Activated T-helper 2 cell treated with anti-CD3 and anti-CD28 coated beads, Interferon-gamma antibody, Interleukin-2, Interleukin-4, amounts not matched to agents 10 μg/mL and 5 μg/mL and 100 μg/mL, durations not matched to agents 14 hours and 24 hours and 36 hours (primary cell): Measurements from ENCODE around the gene VCPKMT. TPM values are rescaled to one million over a fixed set of nuclear protein-coding genes. Genes with fewer than 3 reads are reported as not detected.

Experiments
- DNase-seq: peaks from one replicate; pipeline ENCODE4 v3.0.0; 2021; ENCODE audit warnings: low spot score
- H3K27ac Mint-ChIP-seq: one replicate; pipeline ENCODE4 v1.8.0; 2021; ENCODE audit warnings: mixed read lengths
- H3K27me3 Mint-ChIP-seq: one replicate; pipeline ENCODE4 v1.8.0; 2021; ENCODE audit warnings: low read depth, mixed read lengths
- H3K36me3 Mint-ChIP-seq: one replicate; pipeline ENCODE4 v1.8.0; 2021; ENCODE audit warnings: low read depth, mixed read lengths
- H3K4me1 Mint-ChIP-seq: one replicate; pipeline ENCODE4 v1.8.0; 2021; ENCODE audit warnings: low read depth, mixed read lengths
- H3K4me3 Mint-ChIP-seq: one replicate; pipeline ENCODE4 v1.8.0; 2021; ENCODE audit warnings: low read depth, mild to moderate bottlenecking, moderate library complexity, mixed read lengths
- H3K9me3 Mint-ChIP-seq: one replicate; pipeline ENCODE4 v1.8.0; 2021; ENCODE audit warnings: mixed read lengths
- intact Hi-C: fragments of 100-400 bp; cut with micrococcal nuclease; formaldehyde crosslinking; loops from one replicate; pipeline ENCODE4 v1.15.1; 2023
- total RNA-seq: library from RNA; stranded (reverse); gene quantifications from 2 replicates; pipeline ENCODE4 v1.2.3, GENCODE V29; 2022

VCPKMT gene
- total RNA-seq, 1 donor from 2014 or later, result 9.7 TPM

DNA sequence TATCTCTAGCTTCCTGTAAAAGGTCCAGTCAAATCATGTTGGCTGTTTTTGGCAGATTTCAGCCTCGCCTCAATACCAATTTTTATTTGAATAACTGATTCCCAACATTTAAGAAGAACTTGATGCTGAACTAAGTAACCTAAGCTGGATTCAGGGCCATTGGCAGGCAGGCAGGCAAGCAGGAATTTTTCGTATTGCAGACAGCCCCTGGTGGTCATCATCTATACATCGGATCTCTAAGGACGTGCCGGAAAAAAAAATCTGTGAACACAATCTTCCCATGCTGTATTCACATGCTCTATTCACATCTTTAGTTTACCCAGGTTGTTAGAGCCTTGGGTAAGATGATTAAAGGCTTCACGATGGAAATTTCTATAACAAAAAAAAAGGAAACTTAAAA, 7.0 kb downstream of the VCPKMT start:
- no peaks in the 10 kb centered on the region for H3K9me3 Mint-ChIP-seq
- H3K4me3 Mint-ChIP-seq, result no peak overlapping the region
- DNase-seq, result no peak
- peaks cover 20% of the 10 kb centered on the region for H3K4me1 Mint-ChIP-seq
- H3K27ac Mint-ChIP-seq, result no peak overlapping the region
- H3K36me3 Mint-ChIP-seq, result peaks cover 67% of the 10 kb centered on the region
- H3K27me3 Mint-ChIP-seq, result no peaks in the 10 kb centered on the region
- intact Hi-C loops, result no loop called here

DNA sequence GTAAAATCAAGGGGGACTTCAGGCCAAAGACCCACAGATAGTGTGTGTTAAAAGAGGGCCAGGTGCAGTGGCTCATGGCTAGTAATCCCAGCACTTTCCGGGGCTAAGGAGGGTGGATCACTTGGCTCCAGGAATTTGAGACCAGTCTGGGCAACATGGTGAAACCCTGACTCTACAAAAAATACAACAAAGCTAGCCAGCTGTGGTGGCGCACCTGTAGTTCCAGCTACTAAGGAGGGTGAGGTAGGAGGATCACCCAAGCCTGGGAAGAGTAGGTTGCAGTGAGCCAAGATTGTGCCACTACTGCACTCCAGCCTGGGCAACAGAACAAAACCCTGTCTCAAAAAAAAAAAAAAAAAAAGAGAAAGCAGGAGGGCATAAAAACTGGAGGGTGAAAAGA, 8.5 kb downstream of the VCPKMT start:
- no peaks in the 10 kb centered on the region for H3K9me3 Mint-ChIP-seq
- H3K27ac Mint-ChIP-seq, result no peak overlapping the region
- H3K4me1 Mint-ChIP-seq, result peaks cover 24% of the 10 kb centered on the region
- H3K36me3 Mint-ChIP-seq, result peaks cover 58% of the 10 kb centered on the region
- no peak overlapping the region for H3K4me3 Mint-ChIP-seq
- intact Hi-C loops, result no loop called here
- no peak for DNase-seq
- H3K27me3 Mint-ChIP-seq, result no peaks in the 10 kb centered on the region

GRCh38 chr14:50106178-50106577, 10.2 kb downstream of the VCPKMT start:
- H3K4me3 Mint-ChIP-seq, result no peak overlapping the region
- DNase-seq, result no peak
- peaks cover 21% of the 10 kb centered on the region for H3K4me1 Mint-ChIP-seq
- H3K27ac Mint-ChIP-seq, result no peak overlapping the region
- H3K36me3 Mint-ChIP-seq, result peaks cover 44% of the 10 kb centered on the region
- intact Hi-C loops, result no loop called here
- no peaks in the 10 kb centered on the region for H3K27me3 Mint-ChIP-seq
- no peaks in the 10 kb centered on the region for H3K9me3 Mint-ChIP-seq

GRCh38 chr14:50103558-50103957, 12.8 kb downstream of the VCPKMT start:
- no peaks in the 10 kb centered on the region for H3K27me3 Mint-ChIP-seq
- peaks cover 30% of the 10 kb centered on the region for H3K4me1 Mint-ChIP-seq
- no peak for DNase-seq
- no peaks in the 10 kb centered on the region for H3K9me3 Mint-ChIP-seq
- H3K27ac Mint-ChIP-seq, result no peak overlapping the region
- intact Hi-C loops, result no loop called here
- H3K4me3 Mint-ChIP-seq, result no peak overlapping the region
- peaks cover 29% of the 10 kb centered on the region for H3K36me3 Mint-ChIP-seq

GRCh38 chr14:50101417-50101816, 15.0 kb downstream of the VCPKMT start:
- H3K36me3 Mint-ChIP-seq, result peaks cover 19% of the 10 kb centered on the region
- H3K27me3 Mint-ChIP-seq, result peaks cover 4% of the 10 kb centered on the region
- peaks cover 37% of the 10 kb centered on the region for H3K4me1 Mint-ChIP-seq
- no peak overlapping the region for H3K4me3 Mint-ChIP-seq
- H3K27ac Mint-ChIP-seq, result no peak overlapping the region
- intact Hi-C loops, result no loop called here
- no peaks in the 10 kb centered on the region for H3K9me3 Mint-ChIP-seq
- DNase-seq, result no peak

GRCh38 chr14:50100805-50101204, 15.6 kb downstream of the VCPKMT start:
- H3K36me3 Mint-ChIP-seq, result peaks cover 22% of the 10 kb centered on the region
- H3K9me3 Mint-ChIP-seq, result peaks cover under 1% of the 10 kb centered on the region
- no peak for DNase-seq
- intact Hi-C loops, result no loop called here
- peaks cover 4% of the 10 kb centered on the region for H3K27me3 Mint-ChIP-seq
- H3K27ac Mint-ChIP-seq, result no peak overlapping the region
- no peak overlapping the region for H3K4me3 Mint-ChIP-seq
- H3K4me1 Mint-ChIP-seq, result peaks cover 43% of the 10 kb centered on the region

GRCh38 chr14:50099335-50099734, 17.0 kb downstream of the VCPKMT start:
- peaks cover 3% of the 10 kb centered on the region for H3K9me3 Mint-ChIP-seq
- H3K4me1 Mint-ChIP-seq, result peaks cover 43% of the 10 kb centered on the region
- H3K27me3 Mint-ChIP-seq, result peaks cover 4% of the 10 kb centered on the region
- DNase-seq, result no peak
- H3K4me3 Mint-ChIP-seq, result no peak overlapping the region
- no peak overlapping the region for H3K27ac Mint-ChIP-seq
- intact Hi-C loops, result no loop called here
- peaks cover 25% of the 10 kb centered on the region for H3K36me3 Mint-ChIP-seq

- no peak for DNase-seq
- Mint-ChIP-seq H3K4me3 (peak overlapping the region; percentile 45), H3K27ac (peak overlapping the region; percentile 81), H3K4me1 (peaks cover 56% of the 10 kb centered on the region), H3K9me3 (peaks cover 3% of the 10 kb centered on the region), H3K27me3 (peaks cover 4% of the 10 kb centered on the region), H3K36me3 (peaks cover 26% of the 10 kb centered on the region)
- intact Hi-C loops, result loop anchor here (1.0 to 2.0 kb wide), 4 partner anchors 9 to 57 kb away; no protein-coding TSS in a partner anchor
These were observed 20.5 kb downstream of the VCPKMT start for GRCh38 chr14:50095895-50096294.

DNA sequence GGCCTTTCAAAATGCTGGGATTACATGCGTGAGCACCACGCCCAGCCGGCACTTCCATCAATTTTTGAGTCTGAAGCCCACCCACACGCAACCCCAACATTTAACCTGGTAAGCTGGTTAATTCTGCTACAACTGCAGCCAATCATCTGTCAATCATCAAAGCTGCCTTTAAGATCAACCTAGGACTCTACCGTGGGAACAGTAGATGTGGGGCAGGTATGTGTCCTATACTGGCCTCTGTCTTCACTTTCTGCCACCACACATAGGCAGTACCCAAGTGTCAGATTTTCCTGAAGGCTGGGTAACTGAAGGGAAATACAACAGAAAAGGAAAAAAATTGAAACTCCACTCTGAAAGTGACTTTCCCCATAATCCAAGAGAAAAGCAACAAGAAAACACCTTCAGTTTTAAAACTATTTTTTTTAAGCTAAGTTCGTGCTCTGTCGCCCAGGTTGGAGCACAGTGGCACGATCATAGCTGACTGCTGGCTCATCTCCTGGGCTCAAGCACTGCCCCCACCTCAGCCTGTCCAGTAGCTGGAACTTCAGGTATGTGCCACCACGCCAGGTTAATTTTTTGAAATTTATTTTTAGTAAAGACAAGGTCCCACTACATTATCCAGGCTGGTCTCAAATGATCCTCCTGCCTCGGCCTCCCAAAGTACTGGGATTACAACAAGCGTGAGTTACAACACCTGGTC, 22.2 kb downstream of the VCPKMT start:
- Mint-ChIP-seq H3K9me3 (peaks cover 3% of the 10 kb centered on the region), H3K27me3 (peaks cover 4% of the 10 kb centered on the region), H3K4me1 (peaks cover 50% of the 10 kb centered on the region), H3K27ac (no peak overlapping the region), H3K4me3 (no peak overlapping the region), H3K36me3 (peaks cover 25% of the 10 kb centered on the region)
- intact Hi-C loops, result no loop called here
- no peak for DNase-seq

- Mint-ChIP-seq H3K36me3 (peaks cover 23% of the 10 kb centered on the region), H3K9me3 (peaks cover 3% of the 10 kb centered on the region), H3K4me1 (peaks cover 54% of the 10 kb centered on the region), H3K27ac (no peak overlapping the region), H3K27me3 (peaks cover 4% of the 10 kb centered on the region), H3K4me3 (no peak overlapping the region)
- intact Hi-C loops, result no loop called here
- DNase-seq, result no peak
These were observed 22.9 kb downstream of the VCPKMT start for GRCh38 chr14:50093496-50093895.

GRCh38 chr14:50092006-50092555, 24.3 kb downstream of the VCPKMT start:
- intact Hi-C loops, result no loop called here
- H3K9me3 Mint-ChIP-seq, result peaks cover 3% of the 10 kb centered on the region
- no peak for DNase-seq
- no peak overlapping the region for H3K4me3 Mint-ChIP-seq
- H3K27me3 Mint-ChIP-seq, result peaks cover 4% of the 10 kb centered on the region
- H3K36me3 Mint-ChIP-seq, result peaks cover 26% of the 10 kb centered on the region
- H3K27ac Mint-ChIP-seq, result no peak overlapping the region
- peaks cover 67% of the 10 kb centered on the region for H3K4me1 Mint-ChIP-seq

DNA sequence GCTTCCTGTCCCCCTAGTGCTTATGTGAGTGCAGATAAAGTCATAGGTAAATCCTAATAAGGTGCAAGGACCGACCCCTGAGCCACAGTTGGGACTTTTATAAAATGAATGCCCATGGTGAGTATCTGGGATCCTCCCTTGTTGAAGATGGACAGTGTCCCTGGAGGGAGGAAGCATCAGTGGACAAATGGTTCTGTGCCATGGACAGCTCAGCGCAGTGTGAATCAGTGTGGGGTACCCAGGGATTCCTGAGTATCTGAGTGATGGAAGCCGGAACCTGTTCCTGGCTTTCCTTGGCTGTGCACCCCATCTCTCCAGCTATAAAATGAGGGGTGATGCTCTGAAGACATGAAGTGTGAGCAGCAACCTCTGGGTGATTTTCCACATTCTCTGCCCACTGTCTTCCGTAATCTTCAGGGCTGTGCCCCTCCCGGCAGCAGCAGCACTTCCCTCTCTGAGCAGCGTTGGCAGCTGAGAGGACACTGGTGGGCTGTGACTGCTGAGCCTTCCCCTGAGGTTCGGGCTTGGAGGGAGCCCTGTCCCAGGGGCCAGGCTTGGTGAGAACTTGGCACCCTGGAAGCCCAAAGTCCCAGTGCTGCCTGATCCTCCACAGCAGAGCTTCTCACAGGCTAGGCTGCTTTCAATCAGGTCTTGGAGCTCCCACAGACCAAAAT, 25.0 kb downstream of the VCPKMT start:
- H3K4me3 Mint-ChIP-seq, result no peak overlapping the region
- no peaks in the 10 kb centered on the region for H3K27me3 Mint-ChIP-seq
- no peak for DNase-seq
- peaks cover 3% of the 10 kb centered on the region for H3K9me3 Mint-ChIP-seq
- no peak overlapping the region for H3K27ac Mint-ChIP-seq
- H3K4me1 Mint-ChIP-seq, result peaks cover 63% of the 10 kb centered on the region
- peaks cover 20% of the 10 kb centered on the region for H3K36me3 Mint-ChIP-seq
- intact Hi-C loops, result no loop called here

DNA sequence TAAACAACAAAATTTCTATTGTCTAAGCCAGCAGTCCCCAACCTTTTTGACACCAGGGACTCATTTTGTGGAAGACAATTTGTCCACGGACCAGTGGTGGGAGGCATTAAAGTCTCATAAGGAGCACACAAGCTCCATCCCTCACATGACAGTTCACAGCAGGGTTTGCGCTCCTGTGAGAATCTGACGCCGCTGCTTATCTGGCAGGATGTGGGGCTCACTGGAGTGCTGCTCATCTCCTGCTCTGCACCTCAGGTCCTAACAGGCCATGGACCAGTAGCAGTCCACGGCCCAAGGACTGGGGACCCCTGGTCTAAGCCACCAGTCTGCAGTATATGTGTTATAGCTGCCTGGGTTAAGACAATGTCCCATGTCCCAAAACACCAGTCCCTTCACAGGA, 27.2 kb downstream of the VCPKMT start:
- H3K4me3 Mint-ChIP-seq, result no peak overlapping the region
- no peak for DNase-seq
- intact Hi-C loops, result no loop called here

More for the DNA sequence above, 27.2 kb downstream of the VCPKMT start:
- Mint-ChIP-seq H3K9me3 (no peaks in the 10 kb centered on the region), H3K4me1 (peaks cover 75% of the 10 kb centered on the region), H3K27me3 (no peaks in the 10 kb centered on the region), H3K27ac (peak overlapping the region; percentile 27), H3K36me3 (peaks cover 20% of the 10 kb centered on the region)
